Articular chondrocyte of knee joint (primary cell): ENCODE data around the gene UBA5. TPM values are rescaled to one million over a fixed set of nuclear protein-coding genes. Genes with fewer than 3 reads are reported as not detected.

Experiments used
- total RNA-seq: library from RNA; depleted of rRNA; stranded (reverse); fragments of >200 nt; gene quantifications from 2 replicates; pipeline ENCODE4 v1.2.3, GENCODE V29; 2012

The UBA5 gene
- total RNA-seq = 39.9 and 42.9 TPM in 2 replicates

GRCh38 chr3:132660052-132660810, at the start of gene UBA5:
Gene UBA5 (plus strand): TSS chr3:132660329. CDS start chr3:132660538, 209 bp downstream.

GRCh38 chr3:132659365-132660051, 621 bp upstream of the UBA5 start, which contains the start of gene ACAD11:
Gene ACAD11 (minus strand): TSS chr3:132659809. CDS start chr3:132659751, 58 bp downstream.

GRCh38 chr3:132722165-132723023, 62.3 kb downstream of the UBA5 start, which contains the start of gene NPHP3:
Gene NPHP3 (minus strand): TSS chr3:132722409. CDS start chr3:132722355, 54 bp downstream.

Other genes with a start within 250 kb of the UBA5 start
- gene DNAJC13, start 242.8 kb upstream of the UBA5 start, total RNA-seq = 96.3 and 103 TPM in 2 replicates
- 3.7 and 5.3 TPM in 2 replicates for gene ACKR4, start 63.1 kb upstream of the UBA5 start, total RNA-seq
- gene ACAD11, start 520 bp upstream of the UBA5 start, total RNA-seq = 31.0 and 50.5 TPM in 2 replicates
- 46.3 and 62.0 TPM in 2 replicates for gene NPHP3, start 62.1 kb downstream of the UBA5 start, total RNA-seq